CD1c-positive myeloid dendritic cell (primary cell): ENCODE results near the gene MANBA.

ENCODE experiments used
- DNase-seq: peaks from one replicate; pipeline ENCODE4 v3.0.0-alpha.2; 2016; ENCODE audit errors: extremely low spot score

MANBA gene

GRCh38 chr4:102760645-102761295 lies at the start of gene MANBA:
MANBA (minus strand) TSS chr4:102760968; CDS start chr4:102760894, 74 bp downstream.
- peak; percentile 95 for DNase-seq

GRCh38 chr4:102809691-102810090 lies 48.9 kb upstream of the MANBA start:
- no peak for DNase-seq

- DNase-seq, result peak; percentile 62
These were observed 48.4 kb upstream of the MANBA start for GRCh38 chr4:102809190-102809589.

- no peak for DNase-seq
These were observed 47.2 kb upstream of the MANBA start for GRCh38 chr4:102808009-102808408.

GRCh38 chr4:102807345-102807744 lies 46.6 kb upstream of the MANBA start:
- no peak for DNase-seq

GRCh38 chr4:102799816-102800215 lies 39.0 kb upstream of the MANBA start:
- no peak for DNase-seq

- DNase-seq, result no peak
These were observed 34.2 kb upstream of the MANBA start for GRCh38 chr4:102794999-102795398.

- DNase-seq, result no peak
These were observed 31.7 kb upstream of the MANBA start for GRCh38 chr4:102792361-102792936.

- no peak for DNase-seq
These were observed 30.6 kb upstream of the MANBA start for GRCh38 chr4:102791318-102791835.

GRCh38 chr4:102789317-102789717 lies 28.5 kb upstream of the MANBA start:
- peak; percentile 64 for DNase-seq

- no peak for DNase-seq
These were observed 27.2 kb upstream of the MANBA start for GRCh38 chr4:102787944-102788343.

GRCh38 chr4:102787096-102787881 lies 26.5 kb upstream of the MANBA start:
- DNase-seq, result peak; percentile 90

- DNase-seq, result no peak
These were observed 25.5 kb upstream of the MANBA start for GRCh38 chr4:102786279-102786678.

GRCh38 chr4:102783006-102783405 lies 22.2 kb upstream of the MANBA start:
- no peak for DNase-seq

- DNase-seq, result no peak
These were observed 20.8 kb upstream of the MANBA start for GRCh38 chr4:102781570-102781969.

GRCh38 chr4:102780476-102781144 lies 19.8 kb upstream of the MANBA start:
- peak; percentile 29 for DNase-seq

GRCh38 chr4:102779204-102779603 lies 18.4 kb upstream of the MANBA start:
- DNase-seq, result peak; percentile 15

- no peak for DNase-seq
These were observed 18.0 kb upstream of the MANBA start for GRCh38 chr4:102778720-102779119.

GRCh38 chr4:102775805-102776204 lies 15.0 kb upstream of the MANBA start:
- no peak for DNase-seq

- no peak for DNase-seq
These were observed 13.5 kb upstream of the MANBA start for GRCh38 chr4:102774254-102774653.

- peak; percentile 21 for DNase-seq
These were observed 12.1 kb upstream of the MANBA start for GRCh38 chr4:102772738-102773340.

GRCh38 chr4:102764901-102765300 lies 4.1 kb upstream of the MANBA start:
- no peak for DNase-seq
